ENCODE results near the gene CCL15.

CCL15 gene

DNA sequence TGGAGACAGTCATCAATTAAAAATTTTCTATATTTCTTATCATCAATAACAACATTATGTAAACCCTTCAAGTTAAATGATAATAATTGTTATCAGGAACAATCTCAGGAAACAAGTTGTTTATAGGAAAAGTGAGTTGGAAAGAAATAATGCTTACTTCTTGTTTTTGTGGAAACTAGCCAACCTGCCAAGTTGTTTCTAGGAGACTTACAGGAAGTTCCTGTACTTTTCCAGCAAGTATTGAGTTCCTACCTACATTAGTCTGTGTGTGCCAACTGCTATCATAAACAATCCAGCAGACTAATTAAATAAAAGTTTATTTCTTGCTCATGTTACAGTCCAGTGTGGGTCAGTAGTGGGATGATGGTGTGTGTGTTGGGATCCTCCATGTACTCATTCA is 13.2 kb downstream of the CCL15 start:
- no peak for DNase-seq

DNA sequence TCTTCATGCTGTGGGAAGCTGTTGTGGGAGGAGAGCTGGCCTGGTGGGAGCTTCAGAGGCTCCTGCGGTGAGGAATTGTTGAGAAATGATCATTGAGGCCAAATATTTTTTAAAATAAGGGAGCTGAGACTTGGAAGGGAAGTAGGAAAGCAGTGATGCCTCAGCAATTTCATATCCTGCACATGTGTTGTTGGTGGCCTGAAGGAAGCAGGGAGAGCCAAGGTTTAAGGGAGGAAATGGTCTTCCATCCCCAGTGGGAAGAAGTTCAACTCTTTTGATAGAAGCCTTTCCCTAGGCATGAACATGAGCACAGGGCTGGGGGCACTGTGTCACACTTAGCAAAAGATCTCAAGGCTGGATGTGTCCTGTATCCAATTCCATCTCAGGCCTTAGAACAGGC is 14.7 kb downstream of the CCL15 start, which contains the start of gene CCL14:
Gene CCL14 (minus strand): TSS at position 87 of the 400 bp plus-strand sequence. CDS start 80 bp downstream, at position 7.
- no peak for DNase-seq

DNA sequence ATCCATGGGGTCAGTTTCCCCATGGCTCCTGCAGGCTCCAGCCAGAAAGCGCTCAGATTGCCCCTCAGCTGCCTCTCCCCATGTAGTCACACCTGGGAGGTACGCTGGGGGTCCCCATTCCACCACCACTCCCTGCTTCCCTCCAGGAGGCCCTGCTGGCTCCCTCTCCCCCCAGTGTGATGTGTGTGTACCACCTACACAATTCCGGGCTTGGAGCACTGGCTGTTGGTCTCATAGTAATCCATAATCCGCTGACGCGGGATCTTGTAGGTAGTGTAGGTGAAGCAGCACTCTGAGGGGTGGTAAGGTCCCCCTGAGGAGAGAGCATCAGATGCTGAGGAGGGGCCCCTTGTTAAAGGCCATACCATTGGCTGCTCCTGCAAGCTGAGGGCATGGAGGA is 17.2 kb downstream of the CCL15 start:
- DNase-seq, result no peak

DNA sequence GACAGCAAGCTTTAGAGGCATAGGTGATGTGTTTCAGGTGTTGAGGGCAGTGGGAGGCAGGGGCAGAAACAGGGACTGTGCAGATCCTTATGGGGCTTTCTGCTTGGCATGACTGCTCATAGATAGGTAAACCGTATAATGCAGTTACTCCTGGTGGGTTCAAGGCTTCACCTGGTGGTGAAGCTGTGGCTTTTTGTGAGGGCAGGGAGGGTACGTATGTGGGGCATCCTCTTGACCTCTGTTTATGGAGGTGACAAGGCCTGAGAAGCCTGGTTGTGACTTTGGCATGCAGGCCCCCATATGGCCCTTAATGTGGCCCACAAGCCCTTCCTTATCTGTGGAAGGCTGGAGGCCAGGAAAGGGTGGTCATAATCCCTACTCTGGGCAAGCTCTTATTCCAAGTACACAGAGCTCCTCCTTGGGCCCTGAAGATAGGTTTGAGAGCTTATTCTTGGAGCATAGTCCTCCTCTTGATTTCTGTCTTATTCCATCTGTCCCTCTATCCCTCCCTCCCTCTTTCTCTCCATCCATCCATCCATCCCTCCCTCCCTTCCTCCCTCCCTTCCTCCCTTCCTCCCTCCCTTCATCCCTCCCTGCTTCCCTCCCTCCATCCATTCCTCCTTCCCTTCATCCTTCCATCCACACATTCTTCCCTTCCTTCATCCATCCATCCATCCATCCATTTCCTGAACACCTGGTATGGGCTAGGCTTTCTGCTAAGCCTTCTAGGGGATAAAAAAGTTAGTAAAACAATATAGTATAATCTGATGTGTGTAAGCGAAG is 18.8 kb downstream of the CCL15 start:
- DNase-seq, result no peak

DNA sequence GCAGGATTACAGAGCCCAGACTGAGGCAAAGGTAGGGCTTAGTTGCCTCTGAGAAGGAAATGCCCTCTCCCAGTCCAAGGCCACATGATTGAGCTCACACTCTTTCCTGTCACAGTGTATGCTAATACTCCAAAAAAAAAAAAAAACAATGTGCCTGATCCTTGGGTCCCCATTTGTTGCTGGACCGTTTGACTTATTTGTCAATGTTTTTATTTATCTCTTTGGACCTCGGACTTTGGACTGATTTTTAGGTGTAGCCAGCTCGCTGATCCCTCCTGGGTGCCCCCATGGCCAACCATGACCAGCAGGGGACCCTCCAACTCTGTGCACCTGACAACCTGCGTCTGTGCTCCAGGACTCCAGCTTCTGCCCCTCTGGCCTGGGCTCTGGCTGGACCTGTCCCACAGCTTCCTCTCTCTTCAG is 19.4 kb downstream of the CCL15 start:
- no peak for DNase-seq

DNA sequence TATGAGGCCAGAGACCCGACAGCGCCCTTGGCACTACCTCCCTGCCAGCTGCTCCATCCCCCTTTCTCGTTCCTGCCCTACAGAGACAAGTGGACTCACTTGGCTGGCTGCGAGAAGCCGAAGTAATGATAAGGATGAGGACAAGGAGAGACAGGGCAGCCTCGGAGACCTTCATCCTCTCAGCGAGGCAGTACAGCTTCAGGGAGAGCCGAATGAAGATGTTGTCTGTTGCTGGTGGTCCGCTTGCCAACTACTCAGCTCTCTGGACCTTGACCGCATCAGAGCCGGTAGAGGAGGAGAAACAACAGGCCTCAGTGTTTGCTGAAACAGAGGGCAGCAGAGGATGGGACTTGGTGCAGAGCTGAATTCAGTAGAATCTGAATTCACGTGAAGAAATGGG is 20.1 kb downstream of the CCL15 start, which contains the start of gene CCL16:
Gene CCL16 (minus strand): TSS at position 252 of the 400 bp plus-strand sequence. CDS start 77 bp downstream, at position 175.
- DNase-seq, result no peak

DNA sequence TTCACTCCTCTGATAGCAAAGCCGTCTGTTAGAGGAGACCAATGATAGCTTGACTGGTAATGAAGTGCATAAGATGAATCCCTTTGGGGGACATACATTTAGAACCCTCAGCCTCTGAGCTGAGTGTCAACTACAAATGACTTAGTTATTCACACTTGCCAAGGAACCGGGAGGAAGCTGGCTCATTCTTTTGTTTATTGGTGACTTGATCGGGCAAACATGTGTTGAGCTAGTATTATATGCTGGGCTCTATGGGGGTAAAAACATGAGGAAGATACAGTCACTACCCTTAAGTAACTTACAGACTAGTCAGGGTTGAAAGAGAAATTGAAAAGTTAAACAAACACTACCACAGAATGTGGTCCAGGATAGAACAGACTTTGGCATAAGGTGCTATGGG is 23.0 kb downstream of the CCL15 start:
- DNase-seq, result no peak

DNA sequence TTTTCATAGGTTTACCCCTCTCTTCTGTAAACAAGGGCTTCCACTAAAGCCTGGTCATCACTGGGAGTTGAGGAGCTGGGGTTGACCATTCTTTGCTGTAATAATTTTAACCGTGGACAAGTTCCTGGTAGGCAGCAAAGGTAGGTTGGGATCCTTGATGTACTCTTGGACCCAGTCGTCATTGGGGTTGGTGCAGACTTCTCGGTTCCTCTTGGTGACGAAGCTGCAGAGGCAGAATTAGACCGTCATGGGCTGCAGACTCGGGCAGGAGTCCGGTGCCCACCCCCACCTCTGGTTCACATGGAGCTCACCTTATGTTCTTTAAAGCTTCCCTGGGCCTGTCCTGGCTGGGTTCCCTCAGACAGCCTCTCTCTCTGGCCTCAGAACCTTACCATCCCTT is 23.8 kb downstream of the CCL15 start:
- no peak for DNase-seq

DNA sequence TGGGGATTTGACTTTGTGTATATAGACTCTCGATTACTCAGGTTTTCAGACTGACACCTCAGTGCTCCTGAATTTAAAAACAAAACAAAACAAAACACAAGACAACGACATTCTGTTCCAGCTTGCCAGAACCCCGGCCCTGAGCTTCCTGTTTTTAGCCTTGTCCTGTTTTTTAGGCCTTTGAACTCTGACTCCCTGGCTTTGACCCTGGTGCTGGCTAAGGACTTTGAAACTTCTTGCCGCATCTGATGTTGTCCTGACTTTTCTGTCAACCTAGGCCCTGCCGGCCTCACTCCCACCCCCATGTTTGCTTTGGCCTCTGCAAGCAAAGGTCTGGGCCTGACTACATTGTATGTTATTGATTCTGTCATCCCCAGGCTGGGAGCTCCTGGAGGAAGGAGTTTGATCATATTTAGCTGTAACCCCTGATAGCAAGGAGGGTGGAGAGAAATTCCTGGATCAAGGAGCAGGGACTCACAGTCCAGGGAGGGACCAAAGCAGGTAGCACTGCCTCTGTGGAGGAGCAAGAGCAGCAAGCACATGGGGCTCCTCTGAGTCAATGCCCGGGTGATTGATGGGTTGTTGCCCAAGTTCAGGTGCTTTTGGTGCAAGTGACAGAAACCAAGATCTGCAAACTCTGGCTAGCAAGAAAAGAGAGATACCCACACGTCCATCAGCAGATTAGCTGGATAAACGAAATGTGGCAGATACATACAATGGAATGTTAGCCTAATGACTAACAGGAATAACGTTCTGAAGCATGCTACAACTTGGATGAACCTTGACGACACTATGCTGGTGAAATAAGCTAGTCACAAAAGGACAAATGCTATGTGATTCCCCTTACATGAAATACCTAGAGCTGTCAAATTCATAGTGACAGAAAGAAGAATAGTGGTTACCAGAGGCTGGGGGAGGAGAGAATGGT is 27.8 kb downstream of the CCL15 start:
- no peak for DNase-seq

DNA sequence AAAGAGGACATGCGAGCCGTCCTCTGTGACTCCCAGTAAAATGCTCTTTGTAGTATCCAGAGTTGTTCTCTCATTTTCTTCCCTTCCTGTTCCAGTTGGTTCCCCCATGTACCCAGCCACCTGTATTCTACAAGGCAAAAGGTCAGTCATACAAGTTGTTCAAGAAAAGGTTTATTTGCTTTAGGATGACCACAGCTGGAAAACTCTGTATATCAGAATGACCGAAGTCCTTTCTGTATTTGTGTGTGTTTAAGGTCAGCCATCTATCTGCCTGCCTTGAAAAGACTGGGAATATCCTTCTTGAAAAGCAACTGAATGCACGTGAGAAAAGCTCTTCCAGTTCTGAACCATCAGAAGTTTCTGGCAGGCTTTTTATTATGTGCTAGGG is 28.4 kb downstream of the CCL15 start:
- no peak for DNase-seq

DNA sequence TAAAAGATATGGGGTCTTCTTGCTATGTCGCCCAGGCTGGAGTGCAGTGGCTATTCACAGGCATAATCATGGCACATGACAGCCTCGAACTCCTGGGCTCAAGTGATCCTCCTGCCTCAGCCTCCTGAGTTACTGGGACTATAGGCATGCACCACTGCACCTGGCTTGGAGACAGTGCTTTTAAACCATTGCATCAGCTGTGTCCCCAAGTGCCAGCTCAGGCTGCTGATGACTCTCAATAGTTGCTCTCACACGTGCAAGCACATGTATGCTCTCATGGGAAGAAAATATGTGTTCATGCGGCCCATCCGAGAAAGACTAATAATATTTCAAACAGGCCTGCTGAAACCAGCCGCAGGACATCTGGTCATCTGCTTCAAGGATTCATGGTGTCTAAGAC is 28.8 kb downstream of the CCL15 start:
- no peak for DNase-seq

DNA sequence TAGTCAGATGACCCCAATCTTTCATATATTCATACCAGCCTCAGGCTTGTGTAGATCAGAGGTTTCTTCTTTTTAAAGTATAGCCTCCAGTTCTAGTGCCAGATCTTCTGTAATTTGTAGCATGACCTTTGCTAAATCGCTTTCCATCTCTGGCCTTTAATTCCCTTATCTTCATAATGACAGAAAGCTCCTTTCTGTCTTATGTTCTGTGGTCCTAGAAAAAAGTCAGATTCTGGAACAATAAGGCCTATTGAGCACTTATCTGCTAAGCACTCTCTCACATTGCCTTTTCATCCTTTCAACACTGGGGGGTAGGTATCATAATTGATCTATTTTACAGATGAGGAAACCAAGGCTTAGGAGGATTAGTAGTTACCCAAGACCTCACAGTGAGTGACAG is 29.3 kb downstream of the CCL15 start:
- no peak for DNase-seq

DNA sequence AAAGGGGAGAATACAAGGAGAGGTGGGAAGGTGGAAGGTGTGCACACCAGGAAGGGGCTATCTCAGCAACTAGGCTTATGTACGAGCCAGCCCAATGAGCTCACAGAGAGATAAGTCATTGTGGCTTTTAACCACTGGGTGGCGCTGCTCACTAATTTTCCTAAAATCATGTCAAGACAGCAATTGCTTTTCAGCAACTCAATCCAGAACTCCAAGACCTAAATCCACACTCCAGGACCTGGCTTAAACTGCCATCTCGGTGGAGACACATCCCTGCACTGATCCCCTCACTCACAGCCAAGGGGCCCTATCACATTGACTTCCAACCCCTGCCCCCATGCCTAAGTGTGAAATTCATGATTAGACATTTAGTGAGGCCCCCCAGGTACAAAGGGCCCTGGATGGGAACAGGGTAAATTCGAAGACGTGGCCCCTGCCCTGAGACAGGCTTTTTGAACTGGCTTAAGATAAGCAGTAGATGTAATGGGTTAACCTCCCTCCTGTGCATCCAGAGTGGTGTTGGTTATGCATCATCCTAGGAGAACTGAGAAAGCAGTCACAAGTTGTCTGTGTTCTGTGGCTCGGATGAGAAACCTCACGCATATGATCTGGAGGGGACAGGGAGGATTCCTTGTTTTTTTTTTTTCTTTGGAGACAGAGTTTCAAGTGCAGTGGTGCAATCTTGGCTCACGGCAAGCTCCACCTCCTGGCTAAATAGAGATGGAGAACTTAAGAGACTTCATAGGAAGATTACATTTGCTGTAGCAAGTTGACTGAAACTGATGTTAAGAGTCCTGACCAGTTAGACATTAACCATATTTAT is 31.6 kb downstream of the CCL15 start:
- peak; percentile 63 to 70 for DNase-seq

DNA sequence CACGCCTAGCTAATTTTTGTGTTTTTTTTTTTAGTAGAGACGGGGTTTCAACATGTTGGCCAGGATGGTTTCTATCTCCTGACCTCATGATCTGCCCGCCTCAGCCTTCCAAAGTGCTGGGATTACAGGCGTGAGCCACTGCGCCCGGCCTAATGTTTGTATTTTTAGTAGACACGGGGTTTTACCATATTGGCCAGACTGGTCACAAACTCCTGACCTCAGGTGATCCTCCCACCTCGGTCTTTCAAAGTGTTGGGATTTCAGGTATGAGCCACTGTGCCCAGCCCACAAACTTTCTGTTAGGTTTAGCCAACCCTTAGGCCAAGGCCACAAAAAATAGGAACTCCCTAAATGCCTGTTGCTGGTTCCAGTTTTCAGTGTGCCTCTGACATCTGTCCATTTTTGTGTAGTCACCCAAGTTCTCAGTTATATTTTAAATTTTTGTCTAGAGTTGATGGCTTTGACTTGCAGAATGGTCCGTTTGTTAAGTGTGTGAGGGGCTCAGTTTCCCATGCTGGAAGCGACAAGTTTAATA is 32.8 kb downstream of the CCL15 start:
- DNase-seq, result no peak

DNA sequence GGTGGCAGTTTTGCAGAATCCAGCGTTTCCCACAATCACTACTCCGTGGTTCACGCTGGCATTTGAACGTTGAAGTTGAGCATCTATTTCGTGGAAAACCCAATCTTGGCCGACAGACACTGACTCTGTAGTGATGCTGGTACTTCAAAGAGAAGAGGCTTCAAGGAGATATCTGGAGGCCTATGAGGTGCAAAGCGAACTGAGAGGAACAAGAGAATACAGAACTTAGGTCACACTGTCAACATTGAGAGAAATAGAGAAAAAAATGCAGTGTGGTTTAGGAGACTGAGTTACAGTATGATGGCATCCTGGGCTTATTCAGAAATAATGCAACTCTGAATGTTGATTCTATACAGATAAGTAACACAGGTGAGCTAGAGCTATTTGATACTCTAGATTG is 36.1 kb downstream of the CCL15 start:
- DNase-seq, result no peak

DNA sequence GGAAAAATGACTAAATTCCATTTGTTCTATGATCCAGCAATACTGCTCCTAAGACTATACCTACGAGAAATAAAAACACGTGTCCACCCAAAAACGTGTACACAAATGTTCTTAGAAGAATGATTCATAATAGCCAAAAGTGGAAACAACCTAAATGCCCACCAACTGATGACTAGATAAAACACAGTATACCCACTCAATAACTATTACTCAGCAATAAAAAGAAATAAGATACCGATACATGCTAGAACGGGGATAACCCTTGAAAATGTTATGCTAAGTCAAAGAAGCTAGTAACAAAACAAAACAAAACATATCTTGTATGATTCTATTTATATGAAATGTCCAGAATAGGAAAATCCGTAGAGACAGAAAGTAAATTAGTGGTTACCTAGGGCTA is 37.7 kb downstream of the CCL15 start:
- DNase-seq, result no peak

DNA sequence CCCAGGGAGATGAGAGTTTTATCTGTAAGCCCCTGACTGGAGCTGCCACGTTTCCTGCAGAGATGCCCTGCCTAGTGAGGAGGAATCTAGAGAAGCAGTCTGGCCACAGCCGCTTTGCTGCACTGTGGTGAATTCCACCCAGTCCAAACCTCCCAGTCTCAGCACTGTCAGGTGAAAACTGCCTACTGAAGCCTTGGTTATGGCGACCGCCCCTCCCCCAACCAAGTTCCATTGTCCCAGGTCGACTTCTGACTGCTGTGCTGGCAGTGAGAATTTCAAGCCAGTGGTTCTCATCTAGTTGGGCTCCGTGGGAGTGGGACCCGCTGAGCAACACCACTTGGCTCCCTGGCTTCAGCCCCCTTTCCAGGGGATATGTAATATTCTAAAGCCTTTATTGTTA is 47.6 kb downstream of the CCL15 start:
- DNase-seq, result no peak

DNA sequence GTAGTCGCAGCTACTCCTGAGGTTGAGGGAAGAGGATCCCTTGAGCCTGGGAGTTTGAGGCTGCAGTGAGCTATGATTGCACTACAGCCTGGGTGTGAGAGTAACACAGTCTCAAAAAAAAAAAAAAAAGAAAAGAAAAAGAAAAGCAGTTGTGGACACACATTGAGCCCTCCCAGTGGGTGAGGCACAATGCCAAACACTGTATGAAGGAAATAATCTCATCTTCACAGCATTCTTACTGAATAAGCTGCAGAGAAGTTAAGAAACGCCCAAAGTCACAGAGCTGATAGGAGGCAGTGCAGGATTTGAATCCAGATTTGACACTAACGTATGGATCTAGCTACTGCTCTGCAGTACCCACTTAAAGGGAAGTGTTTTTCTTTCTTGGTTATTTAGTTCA is 52.0 kb downstream of the CCL15 start:
- DNase-seq, result no peak

DNA sequence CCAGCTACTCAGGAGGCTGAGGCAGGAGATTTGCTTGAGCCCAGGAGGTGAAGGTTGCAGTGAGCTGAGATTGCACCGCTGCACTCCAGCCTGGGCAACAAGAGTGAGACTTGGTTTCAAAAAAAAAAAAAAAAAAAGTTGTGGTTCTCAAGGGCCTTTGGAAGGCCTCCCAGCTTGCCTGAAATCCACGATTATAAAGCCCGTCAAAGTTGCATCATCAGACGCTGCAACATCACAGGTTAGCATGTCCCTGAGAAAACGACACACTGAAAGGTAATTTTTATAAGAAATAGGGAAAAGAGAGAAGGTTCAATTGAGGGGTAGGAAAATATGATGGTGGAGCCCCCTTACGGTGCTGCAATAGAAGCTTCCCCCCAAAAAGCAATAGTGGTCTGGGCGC is 53.3 kb downstream of the CCL15 start:
- no peak for DNase-seq

Data from hippocampal formation (tissue), 2 donors.